GM23338 (cell line): Measurements from ENCODE around the gene ITGB7. TPM values are rescaled to one million over a fixed set of nuclear protein-coding genes. Genes with fewer than 3 reads are reported as not detected.

Experiments used
- ATAC-seq: fragments of 200-7000 bp; cut with Tn5 transposase; 3 replicates; pipeline ENCODE4 v1.9.1; 2020
- DNase-seq: peaks from one replicate; pipeline ENCODE4 v3.0.0-alpha.2; 2015; ENCODE audit warnings: low spot score
- H2AFZ ChIP-seq: fragments of 200-600 bp; sonication (generic); 2 replicates; pipeline ENCODE4 v1.8.0; 2016; ENCODE audit warnings: antibody characterized with exemption, mild to moderate bottlenecking, moderate library complexity
- H3F3A ChIP-seq: fragments of 200-600 bp; sonication (generic); replicated peaks from 2 replicates; pipeline ENCODE4 v1.8.0; 2017; ENCODE audit warnings: antibody characterized with exemption, mixed run types, low read depth
- H3K27ac ChIP-seq: fragments of 200-600 bp; sonication (generic); 2 replicates; pipeline ENCODE4 v1.6.1; 2016; ENCODE audit warnings: low read depth
- H3K27me3 ChIP-seq: fragments of 200-600 bp; sonication (generic); 2 replicates; pipeline ENCODE4 v1.8.0; 2016; ENCODE audit warnings: mild to moderate bottlenecking, mixed run types, moderate library complexity; ENCODE audit not compliant: insufficient read depth
- H3K36me3 ChIP-seq: fragments of 200-600 bp; sonication (generic); 2 replicates; pipeline ENCODE4 v1.8.0; 2016; ENCODE audit warnings: mild to moderate bottlenecking; ENCODE audit not compliant: insufficient read depth
- H3K4me1 ChIP-seq: fragments of 200-600 bp; sonication (generic); 2 replicates; pipeline ENCODE4 v1.8.0; 2016; ENCODE audit warnings: mild to moderate bottlenecking, moderate library complexity; ENCODE audit not compliant: insufficient read depth
- H3K4me2 ChIP-seq: fragments of 200-600 bp; sonication (generic); 2 replicates; pipeline ENCODE4 v1.7.1; 2017; ENCODE audit warnings: mixed run types
- H3K4me3 ChIP-seq: fragments of 200-600 bp; sonication (generic); 2 replicates; pipeline ENCODE4 v1.6.1; 2016; ENCODE audit warnings: mixed run types
- H3K79me2 ChIP-seq: fragments of 200-600 bp; sonication (generic); replicated peaks from 2 replicates; pipeline ENCODE4 v1.8.0; 2017; ENCODE audit warnings: mild to moderate bottlenecking; ENCODE audit not compliant: insufficient read depth
- H3K9me2 ChIP-seq: fragments of 200-600 bp; sonication (generic); 2 replicates; pipeline ENCODE4 v1.8.0; 2017; ENCODE audit not compliant: insufficient read depth
- H4K20me1 ChIP-seq: fragments of 200-600 bp; sonication (generic); replicated peaks from 2 replicates; pipeline ENCODE4 v1.8.0; 2017; ENCODE audit warnings: mild to moderate bottlenecking; ENCODE audit not compliant: insufficient read depth
- H3K27ac Mint-ChIP-seq: 2 replicates; pipeline ENCODE4 v1.8.0; 2020; ENCODE audit warnings: inconsistent platforms, mild to moderate bottlenecking, moderate library complexity, mixed read lengths
- H3K27me3 Mint-ChIP-seq: 3 replicates; pipeline ENCODE4 v1.8.0; 2022; ENCODE audit warnings: low read depth, mild to moderate bottlenecking, moderate library complexity, mixed read lengths, inconsistent platforms; ENCODE audit not compliant: insufficient read depth, poor library complexity
- H3K36me3 Mint-ChIP-seq: 3 replicates; pipeline ENCODE4 v1.8.0; 2021; ENCODE audit warnings: low read depth, mild to moderate bottlenecking, inconsistent platforms, moderate library complexity, mixed read lengths
- H3K4me1 Mint-ChIP-seq: 3 replicates; pipeline ENCODE4 v1.8.0; 2020; ENCODE audit warnings: mild to moderate bottlenecking, inconsistent platforms, mixed read lengths
- H3K4me3 Mint-ChIP-seq: 3 replicates; pipeline ENCODE4 v1.8.0; 2021; ENCODE audit warnings: moderate library complexity, mild to moderate bottlenecking, inconsistent platforms, mixed read lengths
- H3K9me3 Mint-ChIP-seq: 3 replicates; pipeline ENCODE4 v1.8.0; 2020; ENCODE audit warnings: moderate library complexity, mild to moderate bottlenecking, inconsistent platforms, mixed read lengths
- EZH2phosphoT487 ChIP-seq: fragments of 200-600 bp; sonication (generic); IDR thresholded peaks from one replicate; pipeline ENCODE4 v1.8.1; 2018; ENCODE audit warnings: antibody characterized with exemption; ENCODE audit not compliant: unreplicated experiment
- JUNB ChIP-seq: IDR thresholded peaks from one replicate; pipeline ENCODE4 v1.6.1; 2016; ENCODE audit warnings: antibody characterized with exemption; ENCODE audit not compliant: unreplicated experiment
- NANOG ChIP-seq: IDR thresholded peaks from 2 replicates; pipeline ENCODE4 v1.6.1; 2016; ENCODE audit warnings: antibody characterized with exemption, borderline replicate concordance
- STAT1 ChIP-seq: IDR thresholded peaks from one replicate; pipeline ENCODE4 v1.6.1; 2016; ENCODE audit warnings: antibody characterized with exemption; ENCODE audit not compliant: unreplicated experiment
- ZNF114 ChIP-seq: fragments of 250-450 bp; sonication (Bioruptor Pico); IDR thresholded peaks from 2 replicates; pipeline ENCODE4 v1.5.0; 2020; ENCODE audit warnings: mild to moderate bottlenecking, moderate library complexity
- ZNF331 ChIP-seq: fragments of 250-450 bp; sonication (Bioruptor Pico); IDR thresholded peaks from 2 replicates; pipeline ENCODE4 v1.5.0; 2020; ENCODE audit warnings: low read depth, mild to moderate bottlenecking, moderate library complexity
- polyA plus RNA-seq: library from polyadenylated mRNA; unstranded; fragments of >200 nt; fragmentation: Nextera tagmentation; extraction: Ambion mirVana; gene quantifications from 2 replicates; pipeline ENCODE4 v1.2.1, GENCODE V29; 2016
- total RNA-seq: library from RNA; depleted of rRNA; stranded (reverse); fragments of >200 nt; shearing (Covaris generic); gene quantifications from 2 replicates; pipeline ENCODE4 v1.2.3, GENCODE V29; 2014
- TF ChIP-seq, protein P1 (sequence below): fragments of 250-450 bp; sonication (Bioruptor Pico); IDR thresholded peaks from 2 replicates; pipeline ENCODE4 v1.5.0; 2020; ENCODE audit warnings: mild to moderate bottlenecking, moderate library complexity
- TF ChIP-seq, protein P2 (sequence below), 2 experiments: fragments of 200-600 bp in 1 of 2; sonication (generic) in 1 of 2; conservative IDR thresholded peaks; 2 replicates each; pipeline versions ENCODE4 v1.5.1 to v1.6.1; 2016 to 2017; ENCODE audit warnings: antibody characterized with exemption in 2 of 2, low read depth in 2 of 2, mild to moderate bottlenecking in 2 of 2, moderate library complexity in 1 of 2

Gene ITGB7
- total and polyA plus RNA-seq, 2 experiments from 2014 or later = 0.32 TPM; not detected in 1

DNA sequence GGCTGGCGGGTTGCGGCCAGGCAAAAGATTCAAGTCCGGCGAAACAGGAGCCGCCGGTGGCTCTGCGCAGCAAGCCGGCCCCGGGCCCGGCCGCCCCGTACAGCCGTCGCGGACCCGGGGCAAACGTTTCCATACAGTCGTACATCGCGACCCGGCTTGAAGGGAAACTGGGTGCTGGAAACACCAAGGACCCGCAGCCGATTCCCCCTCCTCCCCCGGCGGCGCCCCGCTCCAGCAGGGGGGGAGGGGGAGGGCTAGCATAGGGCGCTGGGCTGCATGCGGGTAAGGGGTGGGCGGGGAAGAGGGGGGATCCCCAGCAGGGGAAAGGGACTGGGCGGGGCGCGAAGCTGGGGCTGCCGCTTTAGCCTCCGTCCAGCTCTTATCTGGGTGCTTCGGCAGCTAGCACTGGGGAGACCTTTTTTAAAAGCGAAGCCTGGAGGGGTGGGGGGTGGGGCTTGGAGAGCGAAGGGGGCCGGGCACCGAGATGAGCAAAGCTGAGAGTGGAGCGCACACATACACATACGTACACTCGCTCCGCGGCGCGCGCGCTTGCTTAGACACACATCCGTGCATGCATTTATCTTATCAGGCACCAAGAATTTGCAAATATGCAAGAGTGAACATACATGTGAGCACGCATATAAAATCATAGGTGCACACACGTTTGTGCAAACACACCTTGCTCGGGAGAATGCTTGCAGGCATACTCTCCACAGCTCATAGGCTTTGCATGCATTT, 13.1 kb upstream of the ITGB7 start (continued):
- TF ChIP-seq, protein P1, sequence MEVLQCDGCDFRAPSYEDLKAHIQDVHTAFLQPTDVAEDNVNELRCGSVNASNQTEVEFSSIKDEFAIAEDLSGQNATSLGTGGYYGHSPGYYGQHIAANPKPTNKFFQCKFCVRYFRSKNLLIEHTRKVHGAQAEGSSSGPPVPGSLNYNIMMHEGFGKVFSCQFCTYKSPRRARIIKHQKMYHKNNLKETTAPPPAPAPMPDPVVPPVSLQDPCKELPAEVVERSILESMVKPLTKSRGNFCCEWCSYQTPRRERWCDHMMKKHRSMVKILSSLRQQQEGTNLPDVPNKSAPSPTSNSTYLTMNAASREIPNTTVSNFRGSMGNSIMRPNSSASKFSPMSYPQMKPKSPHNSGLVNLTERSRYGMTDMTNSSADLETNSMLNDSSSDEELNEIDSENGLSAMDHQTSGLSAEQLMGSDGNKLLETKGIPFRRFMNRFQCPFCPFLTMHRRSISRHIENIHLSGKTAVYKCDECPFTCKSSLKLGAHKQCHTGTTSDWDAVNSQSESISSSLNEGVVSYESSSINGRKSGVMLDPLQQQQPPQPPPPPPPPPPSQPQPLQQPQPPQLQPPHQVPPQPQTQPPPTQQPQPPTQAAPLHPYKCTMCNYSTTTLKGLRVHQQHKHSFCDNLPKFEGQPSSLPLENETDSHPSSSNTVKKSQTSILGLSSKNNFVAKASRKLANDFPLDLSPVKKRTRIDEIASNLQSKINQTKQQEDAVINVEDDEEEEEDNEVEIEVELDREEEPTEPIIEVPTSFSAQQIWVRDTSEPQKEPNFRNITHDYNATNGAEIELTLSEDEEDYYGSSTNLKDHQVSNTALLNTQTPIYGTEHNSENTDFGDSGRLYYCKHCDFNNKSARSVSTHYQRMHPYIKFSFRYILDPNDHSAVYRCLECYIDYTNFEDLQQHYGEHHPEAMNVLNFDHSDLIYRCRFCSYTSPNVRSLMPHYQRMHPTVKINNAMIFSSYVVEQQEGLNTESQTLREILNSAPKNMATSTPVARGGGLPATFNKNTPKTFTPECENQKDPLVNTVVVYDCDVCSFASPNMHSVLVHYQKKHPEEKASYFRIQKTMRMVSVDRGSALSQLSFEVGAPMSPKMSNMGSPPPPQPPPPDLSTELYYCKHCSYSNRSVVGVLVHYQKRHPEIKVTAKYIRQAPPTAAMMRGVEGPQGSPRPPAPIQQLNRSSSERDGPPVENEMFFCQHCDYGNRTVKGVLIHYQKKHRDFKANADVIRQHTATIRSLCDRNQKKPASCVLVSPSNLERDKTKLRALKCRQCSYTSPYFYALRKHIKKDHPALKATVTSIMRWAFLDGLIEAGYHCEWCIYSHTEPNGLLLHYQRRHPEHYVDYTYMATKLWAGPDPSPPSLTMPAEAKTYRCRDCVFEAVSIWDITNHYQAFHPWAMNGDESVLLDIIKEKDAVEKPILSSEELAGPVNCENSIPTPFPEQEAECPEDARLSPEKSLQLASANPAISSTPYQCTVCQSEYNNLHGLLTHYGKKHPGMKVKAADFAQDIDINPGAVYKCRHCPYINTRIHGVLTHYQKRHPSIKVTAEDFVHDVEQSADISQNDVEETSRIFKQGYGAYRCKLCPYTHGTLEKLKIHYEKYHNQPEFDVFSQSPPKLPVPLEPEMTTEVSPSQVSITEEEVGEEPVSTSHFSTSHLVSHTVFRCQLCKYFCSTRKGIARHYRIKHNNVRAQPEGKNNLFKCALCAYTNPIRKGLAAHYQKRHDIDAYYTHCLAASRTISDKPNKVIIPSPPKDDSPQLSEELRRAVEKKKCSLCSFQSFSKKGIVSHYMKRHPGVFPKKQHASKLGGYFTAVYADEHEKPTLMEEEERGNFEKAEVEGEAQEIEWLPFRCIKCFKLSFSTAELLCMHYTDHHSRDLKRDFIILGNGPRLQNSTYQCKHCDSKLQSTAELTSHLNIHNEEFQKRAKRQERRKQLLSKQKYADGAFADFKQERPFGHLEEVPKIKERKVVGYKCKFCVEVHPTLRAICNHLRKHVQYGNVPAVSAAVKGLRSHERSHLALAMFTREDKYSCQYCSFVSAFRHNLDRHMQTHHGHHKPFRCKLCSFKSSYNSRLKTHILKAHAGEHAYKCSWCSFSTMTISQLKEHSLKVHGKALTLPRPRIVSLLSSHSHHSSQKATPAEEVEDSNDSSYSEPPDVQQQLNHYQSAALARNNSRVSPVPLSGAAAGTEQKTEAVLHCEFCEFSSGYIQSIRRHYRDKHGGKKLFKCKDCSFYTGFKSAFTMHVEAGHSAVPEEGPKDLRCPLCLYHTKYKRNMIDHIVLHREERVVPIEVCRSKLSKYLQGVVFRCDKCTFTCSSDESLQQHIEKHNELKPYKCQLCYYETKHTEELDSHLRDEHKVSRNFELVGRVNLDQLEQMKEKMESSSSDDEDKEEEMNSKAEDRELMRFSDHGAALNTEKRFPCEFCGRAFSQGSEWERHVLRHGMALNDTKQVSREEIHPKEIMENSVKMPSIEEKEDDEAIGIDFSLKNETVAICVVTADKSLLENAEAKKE (CRISPR knock-in tag) = no peak
- no peak for TF ChIP-seq NANOG
- TF ChIP-seq JUNB = no peak
- TF ChIP-seq, protein P2, sequence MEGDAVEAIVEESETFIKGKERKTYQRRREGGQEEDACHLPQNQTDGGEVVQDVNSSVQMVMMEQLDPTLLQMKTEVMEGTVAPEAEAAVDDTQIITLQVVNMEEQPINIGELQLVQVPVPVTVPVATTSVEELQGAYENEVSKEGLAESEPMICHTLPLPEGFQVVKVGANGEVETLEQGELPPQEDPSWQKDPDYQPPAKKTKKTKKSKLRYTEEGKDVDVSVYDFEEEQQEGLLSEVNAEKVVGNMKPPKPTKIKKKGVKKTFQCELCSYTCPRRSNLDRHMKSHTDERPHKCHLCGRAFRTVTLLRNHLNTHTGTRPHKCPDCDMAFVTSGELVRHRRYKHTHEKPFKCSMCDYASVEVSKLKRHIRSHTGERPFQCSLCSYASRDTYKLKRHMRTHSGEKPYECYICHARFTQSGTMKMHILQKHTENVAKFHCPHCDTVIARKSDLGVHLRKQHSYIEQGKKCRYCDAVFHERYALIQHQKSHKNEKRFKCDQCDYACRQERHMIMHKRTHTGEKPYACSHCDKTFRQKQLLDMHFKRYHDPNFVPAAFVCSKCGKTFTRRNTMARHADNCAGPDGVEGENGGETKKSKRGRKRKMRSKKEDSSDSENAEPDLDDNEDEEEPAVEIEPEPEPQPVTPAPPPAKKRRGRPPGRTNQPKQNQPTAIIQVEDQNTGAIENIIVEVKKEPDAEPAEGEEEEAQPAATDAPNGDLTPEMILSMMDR (conservative IDR thresholded peaks at IDR 0.05; ENCODE audit: low read depth in 2 of 2) = no peak
- no peak for TF ChIP-seq ZNF114 (CRISPR knock-in tag)

DNA sequence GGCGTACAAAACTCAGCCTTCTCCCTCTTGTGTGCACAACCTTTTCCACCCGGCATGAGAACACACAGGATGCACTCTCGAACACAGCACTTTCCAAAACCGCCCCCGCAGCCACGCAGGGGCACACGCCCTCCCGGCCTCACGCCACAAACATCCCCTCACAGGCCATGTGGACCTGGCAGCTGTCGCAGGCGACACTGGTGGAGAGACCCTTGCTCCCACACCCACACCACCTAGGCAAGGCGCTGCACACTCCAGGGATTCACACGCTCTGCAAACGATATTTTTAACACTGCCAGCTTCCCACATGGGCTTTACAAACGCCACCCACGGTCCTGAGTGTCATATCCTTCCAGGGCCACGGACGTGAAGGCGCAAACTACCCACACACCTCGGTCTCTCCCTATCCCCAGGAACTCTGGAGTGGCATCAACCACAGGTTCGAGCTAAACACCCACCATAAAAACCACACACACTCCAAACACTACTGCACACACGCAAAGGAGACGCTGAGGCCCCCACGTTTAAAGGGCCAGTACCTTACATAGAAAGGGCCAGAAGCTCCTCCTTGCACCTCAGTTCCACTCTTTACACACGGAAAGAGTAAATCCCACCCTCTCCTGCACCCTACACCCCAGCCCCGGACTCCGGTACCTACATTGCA, 12.4 kb upstream of the ITGB7 start:
- no peak overlapping the region for H2AFZ ChIP-seq
- peaks cover 51% of the 10 kb centered on the region for H3F3A ChIP-seq
- peaks cover 36% of the 10 kb centered on the region for H3K79me2 ChIP-seq
- peaks cover 63% of the 10 kb centered on the region for H3K4me1 ChIP-seq
- H3K4me3 ChIP-seq = peak overlapping the region; percentile 95
- Mint-ChIP-seq H3K4me1 (peaks cover 75% of the 10 kb centered on the region), H3K4me3 (peak overlapping the region; percentile 94), H3K9me3 (peaks cover 4% of the 10 kb centered on the region; the same call in 1 of the 3 replicates), H3K27me3 (peaks cover 28% of the 10 kb centered on the region), H3K27ac (peak overlapping the region; percentile 37), H3K36me3 (peaks cover 16% of the 10 kb centered on the region)
- peaks cover 15% of the 10 kb centered on the region for H3K27me3 ChIP-seq
- H3K4me2 ChIP-seq = peak overlapping the region; percentile 91
- no peaks in the 10 kb centered on the region; the same call in 1 of the 2 replicates for H3K36me3 ChIP-seq
- H3K27ac ChIP-seq = no peak overlapping the region
- no peaks in the 10 kb centered on the region for H3K9me2 ChIP-seq
- no peak for DNase-seq
- no peaks in the 10 kb centered on the region for H4K20me1 ChIP-seq
- no peak for ATAC-seq
- TF ChIP-seq, protein P2 (conservative IDR thresholded peaks at IDR 0.05; ENCODE audit: low read depth in 2 of 2) = no peak
- TF ChIP-seq EZH2phosphoT487 (no peak), STAT1 (no peak), NANOG (no peak), ZNF331 (no peak)
